Liver (tissue), 9 donors: ENCODE measurements around the gene PKNOX1. TPM values are rescaled to one million over a fixed set of nuclear protein-coding genes. Genes with fewer than 3 reads are reported as not detected.
"Not testable (repeated sequence)": the region's sequence is repeated elsewhere in the genome, so short reads cannot be mapped to it uniquely, and the experiment has no call there.

ENCODE experiments used
- DNase-seq: peaks from one replicate; pipeline ENCODE4 v3.0.0-alpha.2; 2017; ENCODE audit warnings: low spot score
- H3K27ac ChIP-seq, 2 donors: one replicate each; pipeline ENCODE4 v1.7.0; 2013; ENCODE audit warnings: inconsistent platforms in 2 of 2, low read length in 2 of 2, control low read depth in 1 of 2, low read depth in 1 of 2, mild to moderate bottlenecking in 1 of 2
- H3K27me3 ChIP-seq, 4 donors: one replicate each; pipeline versions ENCODE4 v1.6.1 to v1.7.0; 2013; ENCODE audit warnings: low read length in 3 of 4, inconsistent platforms in 1 of 4, mild to moderate bottlenecking in 1 of 4, moderate library complexity in 1 of 4; ENCODE audit not compliant: control insufficient read depth in 4 of 4, insufficient read depth in 4 of 4
- H3K36me3 ChIP-seq, 4 donors: one replicate each; pipeline versions ENCODE4 v1.6.1 to v1.7.0; 2013; ENCODE audit warnings: low read length in 3 of 4, mild to moderate bottlenecking in 3 of 4, low read depth in 1 of 4, moderate library complexity in 1 of 4; ENCODE audit not compliant: control insufficient read depth in 4 of 4, insufficient read depth in 3 of 4
- H3K4me1 ChIP-seq, 4 donors: one replicate each; pipeline versions ENCODE4 v1.6.1 to v1.7.0; 2013; ENCODE audit warnings: low read length in 3 of 4, mild to moderate bottlenecking in 3 of 4, moderate library complexity in 1 of 4; ENCODE audit not compliant: control insufficient read depth in 4 of 4, insufficient read depth in 4 of 4
- H3K4me3 ChIP-seq, 3 donors: one replicate each; pipeline versions ENCODE4 v1.6.1 to v1.7.0; 2013; ENCODE audit warnings: low read length in 3 of 3, control low read depth in 1 of 3, low read depth in 1 of 3, mild to moderate bottlenecking in 1 of 3
- H3K9ac ChIP-seq, 2 donors: one replicate each; pipeline ENCODE4 v1.7.0; 2013; ENCODE audit warnings: low read length in 2 of 2, mild to moderate bottlenecking in 2 of 2, moderate library complexity in 2 of 2, control low read depth in 1 of 2, low read depth in 1 of 2
- H3K9me3 ChIP-seq, 4 donors: one replicate each; pipeline versions ENCODE4 v1.6.1 to v1.7.0; 2013; ENCODE audit warnings: low read length in 3 of 4; ENCODE audit not compliant: control insufficient read depth in 4 of 4
- ATF3 ChIP-seq: IDR thresholded peaks from 2 replicates; pipeline ENCODE4 v1.6.1; 2016; ENCODE audit warnings: antibody characterized with exemption
- CTCF ChIP-seq: fragments of 150-350 bp; IDR thresholded peaks from 2 replicates; pipeline ENCODE4 v1.5.1; 2017; ENCODE audit warnings: improper control_type of control experiment, low read depth, low read length; ENCODE audit not compliant: missing input control
- EGR1 ChIP-seq, 2 donors: IDR thresholded peaks; 2 replicates each; pipeline ENCODE4 v1.6.1; 2016 to 2018; ENCODE audit warnings: antibody characterized with exemption in 2 of 2, low read depth in 2 of 2
- FOXA1 ChIP-seq: IDR thresholded peaks from 2 replicates; pipeline ENCODE4 v1.6.1; 2016; ENCODE audit warnings: antibody characterized with exemption
- FOXA2 ChIP-seq: IDR thresholded peaks from 2 replicates; pipeline ENCODE4 v1.6.1; 2016; ENCODE audit warnings: antibody characterized with exemption
- GABPA ChIP-seq, 2 donors: IDR thresholded peaks in 1 of 2; conservative IDR thresholded peaks in 1 of 2; 2 replicates each; pipeline ENCODE4 v1.6.1; 2016; ENCODE audit warnings: antibody characterized with exemption in 2 of 2, mild to moderate bottlenecking in 1 of 2, moderate library complexity in 1 of 2
- HNF4A ChIP-seq, 2 donors: conservative IDR thresholded peaks; 2 replicates each; pipeline ENCODE4 v1.6.1; 2016; ENCODE audit warnings: antibody characterized with exemption in 2 of 2, mild to moderate bottlenecking in 2 of 2
- HNF4G ChIP-seq: IDR thresholded peaks from 2 replicates; pipeline ENCODE4 v1.6.1; 2016; ENCODE audit warnings: antibody characterized with exemption
- JUND ChIP-seq, 2 donors: IDR thresholded peaks; 2 replicates each; pipeline ENCODE4 v1.6.1; 2016; ENCODE audit warnings: antibody characterized with exemption in 2 of 2
- NR2F2 ChIP-seq: IDR thresholded peaks from 2 replicates; pipeline ENCODE4 v1.6.1; 2016; ENCODE audit warnings: antibody characterized with exemption
- RAD21 ChIP-seq, 2 donors: IDR thresholded peaks; 2 replicates each; pipeline ENCODE4 v1.6.1; 2016; ENCODE audit warnings: antibody characterized with exemption in 2 of 2, mild to moderate bottlenecking in 2 of 2
- REST ChIP-seq: IDR thresholded peaks from 2 replicates; pipeline ENCODE4 v1.6.1; 2016; ENCODE audit warnings: antibody characterized with exemption, mild to moderate bottlenecking
- RXRA ChIP-seq, 2 donors: IDR thresholded peaks; 2 replicates each; pipeline ENCODE4 v1.6.1; 2017 to 2018; ENCODE audit warnings: antibody characterized with exemption in 2 of 2, mild to moderate bottlenecking in 1 of 2
- SP1 ChIP-seq: IDR thresholded peaks from 2 replicates; pipeline ENCODE4 v1.6.1; 2018; ENCODE audit warnings: antibody characterized with exemption, mild to moderate bottlenecking
- TAF1 ChIP-seq: conservative IDR thresholded peaks from 2 replicates; pipeline ENCODE4 v1.6.1; 2016; ENCODE audit warnings: antibody characterized with exemption, mild to moderate bottlenecking
- YY1 ChIP-seq: IDR thresholded peaks from 2 replicates; pipeline ENCODE4 v1.6.1; 2016; ENCODE audit warnings: antibody characterized with exemption, mild to moderate bottlenecking
- ZBTB33 ChIP-seq: IDR thresholded peaks from 2 replicates; pipeline ENCODE4 v1.6.1; 2016; ENCODE audit warnings: antibody characterized with exemption
- WGBS: extraction: QIAGEN DNeasy Blood & Tissue Kit; methylation state at CpG from one replicate; pipeline ENCODE4 v1.1.7; 2013; 5-methylcytosine and 5-hydroxymethylcytosine counted together
- polyA plus RNA-seq, 2 donors: library from polyadenylated mRNA; stranded (reverse) in 1 of 2; unstranded in 1 of 2; fragments of 200-250 nt in 1 of 2; fragments of >200 nt in 1 of 2; fragmentation: Nextera tagmentation in 1 of 2; extraction: Ambion mirVana in 1 of 2; gene quantifications; one replicate each; pipeline versions ENCODE4 v1.2.1 to v1.2.3, GENCODE V29; 2013 to 2015
- total RNA-seq, 2 donors: library from RNA; depleted of rRNA; stranded (reverse); fragments of >200 nt; gene quantifications; one replicate each; pipeline ENCODE4 v1.2.3, GENCODE V29; 2014
- donor health status: healthy.
- donor health status: healthy.
- donor health status: healthy.
- donor health status: healthy.
- donor health status: healthy.

Gene PKNOX1
- total and polyA plus RNA-seq, 4 donors: 2.8 to 10.3 (median 8.0) TPM

GRCh38 chr21:43005635-43006034 lies 31.3 kb downstream of the PKNOX1 start (continued):
- no peak for TF ChIP-seq ATF3
- TF ChIP-seq RXRA (IDR thresholded peaks at IDR 0.05): no peak
- TF ChIP-seq YY1: no peak
- TF ChIP-seq CTCF: no peak
- no peak for TF ChIP-seq RAD21 (IDR thresholded peaks at IDR 0.05)

- H3K27ac ChIP-seq, H3K9ac ChIP-seq, H3K4me3 ChIP-seq, H3K27me3 ChIP-seq, H3K4me1 ChIP-seq, DNase-seq, H3K9me3 ChIP-seq: not testable (repeated sequence)
- 80% methylated on average over 14 of the region's 14 CpGs for WGBS
- peaks cover 0 to 11% (median 9%) of the 10 kb centered on the region in 4 donors for H3K36me3 ChIP-seq
Measured at GRCh38 chr21:43006051-43006873, 31.9 kb downstream of the PKNOX1 start.

- TF ChIP-seq GABPA (IDR thresholded peaks at IDR 0.05 in 1 of 2, conservative IDR thresholded peaks at IDR 0.05 in 1 of 2) (no peak), EGR1 (IDR thresholded peaks at IDR 0.05; ENCODE audit: low read depth in 2 of 2) (no peak), REST (no peak), HNF4A (conservative IDR thresholded peaks at IDR 0.05) (no peak), TAF1 (no peak), ZBTB33 (no peak), RXRA (IDR thresholded peaks at IDR 0.05) (no peak), JUND (IDR thresholded peaks at IDR 0.05) (no peak), SP1 (no peak), YY1 (no peak), RAD21 (IDR thresholded peaks at IDR 0.05) (no peak), FOXA2 (no peak), NR2F2 (no peak), HNF4G (no peak), FOXA1 (no peak)
- no peaks in the 10 kb centered on the region for H3K9me3 ChIP-seq
- H3K27ac ChIP-seq: no peak overlapping the region
- peaks cover 0 to 3% (median 0%) of the 10 kb centered on the region in 4 donors for H3K4me1 ChIP-seq
- no peaks in the 10 kb centered on the region for H3K27me3 ChIP-seq
- whole genome bisulfite sequencing: 83% methylated on average over 4 of the region's 4 CpGs
- H3K36me3 ChIP-seq: peaks cover 0 to 16% (median 11%) of the 10 kb centered on the region in 4 donors
- H3K9ac ChIP-seq: no peak overlapping the region
- no peak overlapping the region for H3K4me3 ChIP-seq
- DNase-seq: no peak
Measured at GRCh38 chr21:43006874-43007208, 32.5 kb downstream of the PKNOX1 start.
